ENCODE data around the gene RSU1. TPM values are rescaled to one million over a fixed set of nuclear protein-coding genes. Genes with fewer than 3 reads are reported as not detected.

Gene RSU1
- total and polyA plus RNA-seq, 2 of the 13 experiments (the other 11 are each of a cell fraction or from before 2014, with no cell fraction given), result 32.3 to 35.1 TPM

- Histone ChIP-seq H3K36me3 (replicated peaks in 1 of 2; ENCODE audit: control insufficient read depth in 1 of 2, insufficient read depth in 2 of 2, low read length in 2 of 2) (no peaks in the 10 kb centered on the region), H3K4me2 (ENCODE audit: low read depth, low read length) (no peak overlapping the region), H3K4me1 (ENCODE audit: insufficient read depth, low read length) (no peaks in the 10 kb centered on the region), H3K27ac (ENCODE audit: extremely low read length, insufficient read depth, low read length) (no peak overlapping the region), H3K79me2 (ENCODE audit: insufficient read depth, low read length) (no peaks in the 10 kb centered on the region), H3K4me3 (replicated peaks in 1 of 3; ENCODE audit: insufficient read depth in 1 of 3, low read depth in 2 of 3, low read length in 3 of 3) (no peak overlapping the region), H2AFZ (ENCODE audit: low read length) (no peak overlapping the region), H3K27me3 (ENCODE audit: control insufficient read depth in 1 of 2, insufficient read depth in 2 of 2, low read length in 2 of 2) (no peaks in the 10 kb centered on the region), H4K20me1 (ENCODE audit: insufficient read depth, low read length) (no peaks in the 10 kb centered on the region), H3K9me3 (ENCODE audit: low read length) (no peaks in the 10 kb centered on the region), H3K9ac (ENCODE audit: insufficient read depth, low read depth, low read length) (no peak overlapping the region)
- in situ Hi-C loops (cut with HindIII; ENCODE audit: extremely low pct_ligation_motif_present, low pct_unique_long_range_greater_than_20kb) (no loop called here), intact Hi-C loops (cut with micrococcal nuclease; ENCODE audit: unreplicated experiment) (no loop called here)
- ChIA-PET CTCF (ENCODE audit: low intra/inter-chr PET ratio, low total read pairs) (no interaction called here), POLR2A (no interaction called here)
- no peak for DNase-seq (ENCODE audit: low spot score)
- ATAC-seq, result no peak
- no peak for FAIRE-seq
- no peak for TF ChIP-seq TEAD3 (CRISPR knock-in tag; optimal IDR thresholded peaks at IDR 0.05; ENCODE audit: borderline replicate concordance)
- no peak for TF ChIP-seq ZSCAN22 (CRISPR knock-in tag; IDR thresholded peaks at IDR 0.05)
- TF ChIP-seq ZNF572 (CRISPR knock-in tag; IDR thresholded peaks at IDR 0.05), result no peak
- TF ChIP-seq ZFP36 (IDR thresholded peaks at IDR 0.05; ENCODE audit: borderline replicate concordance, low read depth, low read length, partially characterized antibody), result no peak
- no peak for TF ChIP-seq HMG20B (CRISPR knock-in tag; conservative IDR thresholded peaks at IDR 0.05)
- TF ChIP-seq ZNF552 (CRISPR knock-in tag; IDR thresholded peaks at IDR 0.05; ENCODE audit: borderline replicate concordance), result no peak
- TF ChIP-seq ZNF10 (CRISPR knock-in tag; IDR thresholded peaks at IDR 0.05; ENCODE audit: borderline replicate concordance, low read depth), result no peak
- TF ChIP-seq SCMH1 (CRISPR knock-in tag; IDR thresholded peaks at IDR 0.05; ENCODE audit: borderline replicate concordance), result no peak
- no peak for TF ChIP-seq MED13 (CRISPR knock-in tag; IDR thresholded peaks at IDR 0.05)
- no peak for TF ChIP-seq MYPOP (CRISPR knock-in tag; IDR thresholded peaks at IDR 0.05)
- TF ChIP-seq, protein P1, sequence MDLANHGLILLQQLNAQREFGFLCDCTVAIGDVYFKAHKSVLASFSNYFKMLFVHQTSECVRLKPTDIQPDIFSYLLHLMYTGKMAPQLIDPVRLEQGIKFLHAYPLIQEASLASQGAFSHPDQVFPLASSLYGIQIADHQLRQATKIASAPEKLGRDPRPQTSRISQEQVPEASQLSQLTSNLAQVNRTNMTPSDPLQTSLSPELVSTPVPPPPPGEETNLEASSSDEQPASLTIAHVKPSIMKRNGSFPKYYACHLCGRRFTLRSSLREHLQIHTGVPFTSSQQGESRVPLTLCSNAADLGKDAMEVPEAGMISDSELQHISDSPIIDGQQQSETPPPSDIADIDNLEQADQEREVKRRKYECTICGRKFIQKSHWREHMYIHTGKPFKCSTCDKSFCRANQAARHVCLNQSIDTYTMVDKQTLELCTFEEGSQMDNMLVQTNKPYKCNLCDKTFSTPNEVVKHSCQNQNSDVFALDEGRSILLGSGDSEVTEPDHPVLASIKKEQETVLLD (CRISPR knock-in tag; IDR thresholded peaks at IDR 0.05; ENCODE audit: low read depth), result no peak
- TF ChIP-seq NFKBIZ (CRISPR knock-in tag; IDR thresholded peaks at IDR 0.05), result no peak
- no peak for TF ChIP-seq CEBPG (CRISPR knock-in tag; IDR thresholded peaks at IDR 0.05)
- no peak for TF ChIP-seq PLRG1 (conservative IDR thresholded peaks at IDR 0.05)
- TF ChIP-seq CEBPB (IDR thresholded peaks at IDR 0.05; ENCODE audit: borderline replicate concordance, low read depth, low read length), result no peak
- 94% methylated on average over 4 of the region's 5 CpGs for WGBS (ENCODE audit: low lambda C conversion rate)
- no TSS peak for BruUV-seq (replicated peaks)
These were observed 48.5 kb downstream of the RSU1 start for GRCh38 chr10:16768702-16769101.

All from HepG2 (cell line).